PFSK-1 (cell line): ENCODE measurements around the gene DDX43.

Experiments used
- FOXP2 ChIP-seq: optimal IDR thresholded peaks from 2 replicates; pipeline ENCODE3; 2011; ENCODE audit warnings: borderline replicate concordance, control low read depth, inconsistent platforms; ENCODE audit not compliant: insufficient read depth; ENCODE audit errors: extremely low read length, extremely low read depth
- POLR2AphosphoS5 ChIP-seq: IDR thresholded peaks from 2 replicates; pipeline ENCODE4 v1.6.1; 2012; ENCODE audit warnings: low read depth, mild to moderate bottlenecking, control low read depth, low read length, moderate library complexity
- SIN3A ChIP-seq: IDR thresholded peaks from 2 replicates; pipeline ENCODE4 v1.6.1; 2012; ENCODE audit warnings: mild to moderate bottlenecking, low read length, moderate library complexity, borderline replicate concordance; ENCODE audit not compliant: insufficient read depth
- TAF1 ChIP-seq: IDR thresholded peaks from 2 replicates; pipeline ENCODE4 v1.6.1; 2012; ENCODE audit warnings: low read length, control low read depth, borderline replicate concordance; ENCODE audit not compliant: insufficient read depth
- TF ChIP-seq, protein P1 (sequence below), 2 experiments: IDR thresholded peaks; 2 replicates each; pipeline versions ENCODE4 v1.6.1 to v1.8.0; 2011 to 2012; ENCODE audit warnings: low read depth in 2 of 2, low read length in 2 of 2, control low read depth in 1 of 2, inconsistent platforms in 1 of 2, mild to moderate bottlenecking in 1 of 2, moderate library complexity in 1 of 2; ENCODE audit not compliant: insufficient read depth in 1 of 2

The DDX43 gene

DNA sequence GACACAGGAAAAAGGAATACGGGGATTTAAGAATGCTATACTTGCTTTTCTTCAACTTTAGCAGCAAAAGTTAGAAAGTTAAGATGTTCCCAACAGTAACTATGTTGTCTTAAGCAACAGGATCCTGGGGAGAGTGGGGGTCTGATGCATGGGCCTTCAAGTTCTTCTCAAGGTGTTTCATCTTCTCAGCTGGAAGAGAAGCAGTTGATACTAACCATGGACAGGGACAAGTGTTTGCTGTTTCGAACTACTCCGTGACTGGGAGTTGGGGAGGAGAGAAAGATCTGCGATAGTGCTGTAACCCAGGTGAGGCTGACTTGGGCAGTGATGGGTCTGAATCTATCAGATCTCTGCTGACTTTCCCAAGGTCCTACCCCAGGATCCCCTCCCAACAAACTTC lies 26.0 kb upstream of the DDX43 start:
- TF ChIP-seq SIN3A (no peak), TAF1 (no peak), POLR2AphosphoS5 (no peak), FOXP2 (no peak)
- TF ChIP-seq, protein P1, sequence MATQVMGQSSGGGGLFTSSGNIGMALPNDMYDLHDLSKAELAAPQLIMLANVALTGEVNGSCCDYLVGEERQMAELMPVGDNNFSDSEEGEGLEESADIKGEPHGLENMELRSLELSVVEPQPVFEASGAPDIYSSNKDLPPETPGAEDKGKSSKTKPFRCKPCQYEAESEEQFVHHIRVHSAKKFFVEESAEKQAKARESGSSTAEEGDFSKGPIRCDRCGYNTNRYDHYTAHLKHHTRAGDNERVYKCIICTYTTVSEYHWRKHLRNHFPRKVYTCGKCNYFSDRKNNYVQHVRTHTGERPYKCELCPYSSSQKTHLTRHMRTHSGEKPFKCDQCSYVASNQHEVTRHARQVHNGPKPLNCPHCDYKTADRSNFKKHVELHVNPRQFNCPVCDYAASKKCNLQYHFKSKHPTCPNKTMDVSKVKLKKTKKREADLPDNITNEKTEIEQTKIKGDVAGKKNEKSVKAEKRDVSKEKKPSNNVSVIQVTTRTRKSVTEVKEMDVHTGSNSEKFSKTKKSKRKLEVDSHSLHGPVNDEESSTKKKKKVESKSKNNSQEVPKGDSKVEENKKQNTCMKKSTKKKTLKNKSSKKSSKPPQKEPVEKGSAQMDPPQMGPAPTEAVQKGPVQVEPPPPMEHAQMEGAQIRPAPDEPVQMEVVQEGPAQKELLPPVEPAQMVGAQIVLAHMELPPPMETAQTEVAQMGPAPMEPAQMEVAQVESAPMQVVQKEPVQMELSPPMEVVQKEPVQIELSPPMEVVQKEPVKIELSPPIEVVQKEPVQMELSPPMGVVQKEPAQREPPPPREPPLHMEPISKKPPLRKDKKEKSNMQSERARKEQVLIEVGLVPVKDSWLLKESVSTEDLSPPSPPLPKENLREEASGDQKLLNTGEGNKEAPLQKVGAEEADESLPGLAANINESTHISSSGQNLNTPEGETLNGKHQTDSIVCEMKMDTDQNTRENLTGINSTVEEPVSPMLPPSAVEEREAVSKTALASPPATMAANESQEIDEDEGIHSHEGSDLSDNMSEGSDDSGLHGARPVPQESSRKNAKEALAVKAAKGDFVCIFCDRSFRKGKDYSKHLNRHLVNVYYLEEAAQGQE (IDR thresholded peaks at IDR 0.05; ENCODE audit: insufficient read depth in 1 of 2, low read depth in 2 of 2, low read length in 2 of 2): peak in 1 of 2 experiments; percentile 69; a peak in 1 of 4 replicates

DNA sequence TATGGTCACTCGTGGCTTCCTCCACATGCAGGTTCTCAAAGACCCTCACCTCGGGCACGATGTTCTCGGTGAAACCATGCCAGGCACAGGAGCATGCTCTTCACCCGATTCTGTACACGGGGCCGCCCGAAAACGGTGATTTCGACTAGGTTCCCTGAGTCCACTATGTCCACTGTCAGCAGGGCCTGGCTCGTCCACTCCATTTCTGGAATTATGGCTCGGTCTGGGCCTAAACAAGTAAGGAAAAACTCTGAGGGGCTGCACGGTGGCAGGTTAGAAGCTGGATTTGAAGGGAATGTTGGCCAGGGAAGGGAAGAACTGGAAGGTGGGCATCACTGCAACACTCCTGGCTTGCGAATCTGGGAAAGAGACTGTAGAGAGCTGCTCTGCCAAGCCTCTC lies 25.5 kb upstream of the DDX43 start:
- TF ChIP-seq, protein P1 (IDR thresholded peaks at IDR 0.05; ENCODE audit: insufficient read depth in 1 of 2, low read depth in 2 of 2, low read length in 2 of 2): no peak
- no peak for TF ChIP-seq POLR2AphosphoS5
- TF ChIP-seq TAF1: no peak
- no peak for TF ChIP-seq SIN3A
- no peak for TF ChIP-seq FOXP2

DNA sequence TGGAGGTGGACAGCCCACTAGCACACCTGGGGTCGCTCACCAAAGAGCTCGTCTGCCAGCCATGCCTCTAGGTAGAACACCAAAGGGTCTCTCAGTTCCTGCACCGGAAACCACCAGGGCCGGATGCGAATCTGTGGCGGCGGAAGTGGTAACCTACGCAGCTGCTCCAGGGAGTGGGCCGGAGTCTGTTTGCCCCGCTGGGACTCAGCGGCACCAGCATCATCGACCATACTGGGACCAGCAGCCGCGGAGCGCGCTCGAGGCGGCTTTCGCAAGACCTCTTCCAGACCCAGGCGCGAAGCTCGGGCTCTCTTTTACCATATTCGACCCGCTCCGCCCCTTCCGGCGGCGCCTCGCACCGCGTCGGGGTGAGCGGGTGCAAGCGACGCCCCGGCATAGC lies 25.1 kb upstream of the DDX43 start, which contains the start of gene OOEP:
OOEP (minus strand) TSS at position 335 of the 400 bp plus-strand sequence; CDS start at position 230, 105 bp downstream.
- TF ChIP-seq FOXP2 (no peak), TAF1 (no peak), POLR2AphosphoS5 (no peak), SIN3A (no peak)
- TF ChIP-seq, protein P1 (IDR thresholded peaks at IDR 0.05; ENCODE audit: insufficient read depth in 1 of 2, low read depth in 2 of 2, low read length in 2 of 2): no peak

DNA sequence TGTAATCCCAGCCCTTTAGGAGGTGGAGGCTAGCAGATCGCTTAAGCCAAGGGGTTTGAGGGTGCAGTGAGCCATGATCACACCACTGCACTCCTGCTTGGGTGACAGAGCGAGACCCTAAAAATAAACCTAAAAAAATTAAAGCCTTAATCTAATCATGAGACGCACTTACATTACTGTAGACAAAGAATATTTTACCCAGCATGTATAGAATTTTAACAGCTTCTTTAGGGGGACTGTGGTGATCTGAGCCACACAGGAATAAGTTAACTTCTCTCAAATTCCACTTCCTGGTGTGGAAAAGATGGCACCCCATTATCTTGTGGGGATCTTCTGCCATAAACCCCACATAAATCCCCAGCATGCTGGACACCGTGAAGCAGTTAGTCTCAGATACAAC lies 22.6 kb upstream of the DDX43 start:
- TF ChIP-seq POLR2AphosphoS5: no peak
- TF ChIP-seq FOXP2: no peak
- no peak for TF ChIP-seq SIN3A

DNA sequence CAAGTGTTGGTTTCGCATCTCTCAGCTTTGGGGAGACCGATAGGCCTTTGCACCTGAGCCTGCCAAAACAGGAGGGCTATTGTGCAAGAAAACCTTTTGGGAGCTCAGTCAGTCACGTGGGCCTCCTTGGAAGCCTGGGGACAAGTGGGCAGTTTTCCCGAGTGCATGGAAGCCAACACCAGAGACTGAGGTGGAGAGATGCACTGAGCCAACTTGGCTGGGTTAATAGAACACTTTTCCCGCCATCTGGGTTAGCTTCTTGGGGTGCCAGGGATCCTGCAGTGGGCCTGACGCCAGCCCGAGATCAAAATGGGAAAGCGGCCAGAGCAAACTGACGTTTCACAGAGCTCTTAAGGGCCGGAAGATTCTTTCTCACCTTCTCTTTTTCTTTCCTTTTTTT lies 22.1 kb upstream of the DDX43 start:
- TF ChIP-seq TAF1: no peak
- no peak for TF ChIP-seq FOXP2
- TF ChIP-seq POLR2AphosphoS5: no peak
- no peak for TF ChIP-seq SIN3A

DNA sequence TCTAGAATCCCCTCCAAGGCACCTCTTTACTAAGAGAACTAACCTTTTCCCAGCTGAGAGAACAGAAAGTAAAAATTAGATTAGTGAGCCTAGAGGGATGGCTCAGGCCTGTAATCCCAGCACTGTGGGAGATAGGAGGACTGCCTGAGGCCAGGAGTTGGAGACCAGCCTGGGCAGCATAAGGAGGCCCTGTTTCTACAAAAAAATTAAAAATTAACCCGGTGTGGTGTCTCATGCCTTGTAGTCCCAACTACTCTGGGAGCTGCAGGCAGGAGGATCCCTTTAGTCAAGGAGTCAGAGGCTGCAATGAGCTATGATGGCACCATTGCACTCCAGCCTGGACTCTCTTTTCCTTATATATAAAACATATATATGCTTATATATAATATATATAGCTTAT lies 19.4 kb upstream of the DDX43 start:
- TF ChIP-seq TAF1 (no peak), POLR2AphosphoS5 (no peak), FOXP2 (no peak), SIN3A (no peak)
- TF ChIP-seq, protein P1 (IDR thresholded peaks at IDR 0.05; ENCODE audit: insufficient read depth in 1 of 2, low read depth in 2 of 2, low read length in 2 of 2): no peak
